Neural crest cell (in vitro differentiated cells): ENCODE measurements around the gene XYLT1. TPM values are rescaled to one million over a fixed set of nuclear protein-coding genes. Genes with fewer than 3 reads are reported as not detected.
A peak's percentile ranks its signal among the peaks of the same experiment; 100 is the strongest.
"Not testable (repeated sequence)": the region's sequence is repeated elsewhere in the genome, so short reads cannot be mapped to it uniquely, and the experiment has no call there.

Source experiments
- DNase-seq: peaks from one replicate; pipeline ENCODE4 v3.0.0; 2021; ENCODE audit warnings: low read depth, mixed read lengths, low spot score
- H3K27ac Mint-ChIP-seq: one replicate; pipeline ENCODE4 v1.8.0; 2021; ENCODE audit warnings: mild to moderate bottlenecking, mixed read lengths; ENCODE audit not compliant: unreplicated experiment
- H3K27me3 Mint-ChIP-seq: 2 replicates; pipeline ENCODE4 v1.8.0; 2021; ENCODE audit warnings: low read depth, mild to moderate bottlenecking, mixed read lengths
- H3K36me3 Mint-ChIP-seq: 2 replicates; pipeline ENCODE4 v1.8.0; 2021; ENCODE audit warnings: low read depth, mild to moderate bottlenecking, mixed read lengths
- H3K4me1 Mint-ChIP-seq: 2 replicates; pipeline ENCODE4 v1.8.0; 2021; ENCODE audit warnings: mixed read lengths
- H3K4me3 Mint-ChIP-seq: one replicate; pipeline ENCODE4 v1.8.0; 2021; ENCODE audit warnings: mild to moderate bottlenecking, mixed read lengths
- H3K9me3 Mint-ChIP-seq: 2 replicates; pipeline ENCODE4 v1.8.0; 2021; ENCODE audit warnings: mixed read lengths
- CTCF ChIP-seq: fragments of 200-600 bp; sonication (generic); conservative IDR thresholded peaks from 2 replicates; pipeline ENCODE4 v1.5.0; 2021; ENCODE audit warnings: antibody characterized with exemption, mild to moderate bottlenecking
- total RNA-seq: library from RNA; stranded (reverse); gene quantifications from 2 replicates; pipeline ENCODE4 v1.2.1, GENCODE V29; 2021

The XYLT1 gene
- total RNA-seq, 1 donor from 2014 or later: 15.0 TPM

- peaks cover 3% of the 10 kb centered on the region for H3K9me3 Mint-ChIP-seq
- H3K27me3 Mint-ChIP-seq: no peaks in the 10 kb centered on the region
- H3K36me3 Mint-ChIP-seq: no peaks in the 10 kb centered on the region
- no peak for TF ChIP-seq CTCF
- H3K27ac Mint-ChIP-seq: no peak overlapping the region
- H3K4me1 Mint-ChIP-seq: peaks cover 70% of the 10 kb centered on the region
- DNase-seq: no peak
- H3K4me3 Mint-ChIP-seq: no peak overlapping the region
These were observed 164.0 kb downstream of the XYLT1 start for GRCh38 chr16:17306745-17307144.

- H3K27me3 Mint-ChIP-seq, H3K9me3 Mint-ChIP-seq, H3K36me3 Mint-ChIP-seq, DNase-seq, H3K4me3 Mint-ChIP-seq: not testable (repeated sequence)
- H3K27ac Mint-ChIP-seq: peak overlapping the region; percentile 13
- peaks cover 67% of the 10 kb centered on the region for H3K4me1 Mint-ChIP-seq
These were observed 164.5 kb downstream of the XYLT1 start for GRCh38 chr16:17306211-17306610.

GRCh38 chr16:17305694-17306093 lies 165.1 kb downstream of the XYLT1 start:
- Mint-ChIP-seq H3K4me3 (no peak overlapping the region), H3K27me3 (no peaks in the 10 kb centered on the region), H3K4me1 (peaks cover 66% of the 10 kb centered on the region), H3K9me3 (peaks cover 3% of the 10 kb centered on the region), H3K27ac (peak overlapping the region; percentile 13), H3K36me3 (no peaks in the 10 kb centered on the region)
- no peak for DNase-seq
- no peak for TF ChIP-seq CTCF

DNA sequence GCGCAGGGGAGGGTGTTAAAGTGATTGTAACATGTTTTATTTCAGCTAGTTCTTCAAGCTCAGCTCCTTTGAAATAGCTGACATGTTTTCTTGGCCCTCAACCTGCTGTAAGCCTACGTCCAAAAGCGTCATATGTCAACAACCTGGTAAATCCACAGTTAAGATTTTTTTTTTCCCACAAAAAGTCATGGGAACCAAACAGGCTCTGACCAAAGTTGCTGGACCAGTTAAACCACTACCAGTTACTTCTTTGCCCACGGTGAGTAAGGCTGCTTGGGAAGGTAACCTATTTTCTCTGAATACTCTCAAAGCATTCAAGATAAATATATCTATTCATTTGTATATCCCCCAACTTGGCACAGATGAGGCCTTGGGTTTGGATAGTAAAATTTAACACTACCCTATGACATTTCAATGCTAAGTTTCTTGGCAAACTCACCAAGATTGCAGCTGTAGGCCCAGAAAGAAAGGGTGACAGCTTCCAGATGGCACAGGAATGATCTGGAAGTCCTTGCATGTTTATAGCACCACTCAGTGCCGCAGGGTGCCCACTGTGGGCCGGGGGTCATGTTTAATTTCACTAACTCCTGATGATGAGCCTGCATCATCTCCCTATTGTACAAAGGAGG lies 166.2 kb downstream of the XYLT1 start:
- Mint-ChIP-seq H3K4me1 (peaks cover 66% of the 10 kb centered on the region), H3K36me3 (no peaks in the 10 kb centered on the region), H3K9me3 (no peaks in the 10 kb centered on the region), H3K4me3 (no peak overlapping the region), H3K27ac (no peak overlapping the region), H3K27me3 (no peaks in the 10 kb centered on the region)
- DNase-seq: no peak
- no peak for TF ChIP-seq CTCF

DNA sequence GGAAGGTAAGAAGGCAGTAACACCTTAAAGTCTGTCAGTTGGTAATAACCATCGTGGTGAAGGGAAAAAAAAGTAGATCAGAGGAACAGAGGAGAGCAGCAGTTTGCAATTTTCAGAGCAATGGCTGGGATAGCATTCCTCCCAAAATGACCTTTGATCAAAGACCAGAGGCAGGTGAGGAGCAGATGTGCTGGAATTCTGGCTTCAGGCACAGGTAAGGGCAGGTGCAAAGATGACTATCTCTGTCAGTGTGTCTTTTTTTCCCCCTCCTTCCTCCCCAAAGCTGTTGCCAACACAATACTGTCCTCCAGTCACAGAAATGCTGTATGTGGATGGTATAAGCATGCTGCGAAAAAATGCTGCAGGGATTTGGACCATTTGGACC lies 166.7 kb downstream of the XYLT1 start:
- no peak for TF ChIP-seq CTCF
- Mint-ChIP-seq H3K36me3 (no peaks in the 10 kb centered on the region), H3K27me3 (no peaks in the 10 kb centered on the region), H3K9me3 (no peaks in the 10 kb centered on the region), H3K27ac (no peak overlapping the region), H3K4me1 (peaks cover 66% of the 10 kb centered on the region), H3K4me3 (no peak overlapping the region)
- no peak for DNase-seq

GRCh38 chr16:17303101-17303500 lies 167.7 kb downstream of the XYLT1 start:
- no peak overlapping the region for H3K27ac Mint-ChIP-seq
- peaks cover 66% of the 10 kb centered on the region for H3K4me1 Mint-ChIP-seq
- H3K4me3 Mint-ChIP-seq: no peak overlapping the region
- no peak for DNase-seq
- H3K27me3 Mint-ChIP-seq: no peaks in the 10 kb centered on the region
- H3K9me3 Mint-ChIP-seq: no peaks in the 10 kb centered on the region
- TF ChIP-seq CTCF: no peak
- H3K36me3 Mint-ChIP-seq: no peaks in the 10 kb centered on the region
